Kidney tubule cell (primary cell): ENCODE data around the gene OR9G1.
"Not testable (repeated sequence)": the region's sequence is repeated elsewhere in the genome, so short reads cannot be mapped to it uniquely, and the experiment has no call there.

ENCODE experiments used
- DNase-seq: peaks from one replicate; pipeline ENCODE4 v3.0.0-alpha.2; 2018; ENCODE audit warnings: low spot score

OR9G1 gene, protein sequence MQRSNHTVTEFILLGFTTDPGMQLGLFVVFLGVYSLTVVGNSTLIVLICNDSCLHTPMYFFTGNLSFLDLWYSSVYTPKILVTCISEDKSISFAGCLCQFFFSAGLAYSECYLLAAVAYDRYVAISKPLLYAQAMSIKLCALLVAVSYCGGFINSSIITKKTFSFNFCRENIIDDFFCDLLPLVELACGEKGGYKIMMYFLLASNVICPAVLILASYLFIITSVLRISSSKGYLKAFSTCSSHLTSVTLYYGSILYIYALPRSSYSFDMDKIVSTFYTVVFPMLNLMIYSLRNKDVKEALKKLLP

DNA sequence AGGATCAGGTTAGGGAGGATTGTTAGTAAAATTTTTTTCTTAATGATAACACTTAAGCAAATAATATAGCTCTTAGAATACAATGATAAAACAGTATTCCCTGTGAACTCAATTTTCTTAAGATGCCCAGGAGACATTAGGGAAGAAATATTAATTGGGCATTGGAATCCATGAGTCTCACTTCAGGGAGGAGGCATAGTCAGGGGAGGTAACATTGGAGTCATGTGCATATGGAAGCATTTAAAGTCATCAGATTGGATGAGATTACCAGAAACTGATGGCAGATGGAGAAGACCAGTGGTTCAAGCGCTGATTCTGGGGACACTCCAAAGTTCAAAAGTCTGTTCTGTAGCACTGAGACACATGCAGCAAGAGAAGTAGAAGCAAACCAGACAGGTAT is at the start of gene OR9G1:
OR9G1 (plus strand) TSS at position 301 of the 400 bp plus-strand sequence. CDS start 1,293 bp downstream, outside the sequence.
- no peak for DNase-seq

DNA sequence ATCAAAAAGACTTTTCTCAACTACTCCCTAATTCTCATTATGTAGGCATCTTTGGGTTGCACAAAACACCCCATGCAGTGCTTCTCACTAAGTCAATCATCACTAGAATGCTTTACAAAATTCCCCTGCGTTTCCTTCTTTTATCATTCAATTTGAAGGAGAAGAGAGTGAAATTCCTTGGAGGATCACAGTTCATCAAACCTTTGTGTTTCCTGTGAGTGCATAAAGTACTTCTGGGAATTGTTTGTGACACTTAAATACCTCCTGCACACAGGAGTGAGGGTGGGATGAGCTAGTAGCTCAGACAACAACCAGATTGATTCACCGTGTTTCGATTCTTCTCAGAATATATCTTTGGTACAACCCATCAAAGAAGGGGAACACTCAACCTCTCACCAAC is 39.1 kb upstream of the OR9G1 start:
- DNase-seq, result no peak

DNA sequence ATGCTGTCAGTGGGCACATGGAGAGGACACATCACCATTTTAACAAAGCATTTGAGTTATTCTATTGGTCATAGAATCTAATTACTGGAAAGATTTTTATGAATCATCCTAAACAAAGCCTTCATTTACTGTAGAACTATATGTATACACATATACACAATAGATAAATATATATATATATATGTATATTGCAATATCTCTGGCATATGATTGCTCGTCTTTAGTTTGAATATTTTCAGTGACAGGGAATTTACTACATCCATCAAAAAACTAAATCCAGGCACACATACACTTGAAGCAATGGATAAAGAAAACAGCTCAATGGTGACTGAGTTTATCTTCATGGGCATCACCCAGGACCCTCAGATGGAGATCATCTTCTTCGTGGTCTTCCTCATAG is 35.5 kb upstream of the OR9G1 start, which contains the start of gene OR5AR1:
OR5AR1 (plus strand) TSS at position 301 of the 400 bp plus-strand sequence; CDS start at position 301, 0 bp downstream.
- no peak for DNase-seq

DNA sequence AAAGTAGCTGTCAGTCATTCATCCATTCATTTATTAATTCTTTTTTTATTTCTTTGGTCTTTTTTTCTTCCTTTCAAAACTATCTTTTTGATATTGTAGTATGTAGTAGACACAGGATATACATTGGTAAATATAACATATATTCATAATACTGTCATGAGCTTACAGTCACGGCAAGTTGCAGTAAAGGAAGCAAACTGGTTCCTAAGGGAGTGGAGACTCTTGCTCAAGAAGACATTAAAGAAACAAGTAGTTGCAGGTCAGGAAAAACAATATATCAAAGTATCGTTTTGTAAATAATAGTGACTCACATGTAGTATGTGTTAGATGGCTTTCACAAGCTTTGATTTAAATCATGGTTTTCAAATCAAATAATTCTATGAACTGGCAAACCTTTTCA is 27.9 kb upstream of the OR9G1 start:
- DNase-seq, result no peak

DNA sequence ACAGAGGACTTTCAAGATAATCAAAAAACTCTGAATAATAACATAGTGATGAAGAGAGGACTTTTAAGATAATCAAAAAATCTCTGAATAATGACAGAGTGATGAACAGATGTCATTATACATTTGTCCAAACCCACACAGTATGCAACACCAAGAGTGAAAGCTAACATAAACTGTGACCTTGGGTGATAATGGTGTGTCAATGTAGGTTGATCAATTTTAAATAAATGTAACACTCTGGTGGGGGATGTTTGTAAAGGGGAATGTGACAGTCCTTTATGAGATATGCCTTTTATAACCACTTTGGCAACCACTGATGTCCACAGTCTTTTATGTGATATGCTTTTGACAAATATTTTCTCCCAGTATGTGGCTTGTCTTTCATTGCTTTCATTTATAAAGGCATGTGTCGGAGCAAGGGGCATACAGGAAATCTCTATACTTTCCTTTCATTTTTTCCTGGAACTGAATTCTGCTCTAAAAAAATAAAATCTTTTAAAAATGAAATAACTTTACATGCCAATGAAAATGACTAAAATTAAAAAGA is 10.3 kb upstream of the OR9G1 start:
- no peak for DNase-seq

- DNase-seq, result not testable (repeated sequence)
Observed at GRCh38 chr11:56691179-56691578, 7.7 kb upstream of the OR9G1 start.

- DNase-seq, result no peak
Observed at GRCh38 chr11:56693428-56693827, 5.5 kb upstream of the OR9G1 start.

DNA sequence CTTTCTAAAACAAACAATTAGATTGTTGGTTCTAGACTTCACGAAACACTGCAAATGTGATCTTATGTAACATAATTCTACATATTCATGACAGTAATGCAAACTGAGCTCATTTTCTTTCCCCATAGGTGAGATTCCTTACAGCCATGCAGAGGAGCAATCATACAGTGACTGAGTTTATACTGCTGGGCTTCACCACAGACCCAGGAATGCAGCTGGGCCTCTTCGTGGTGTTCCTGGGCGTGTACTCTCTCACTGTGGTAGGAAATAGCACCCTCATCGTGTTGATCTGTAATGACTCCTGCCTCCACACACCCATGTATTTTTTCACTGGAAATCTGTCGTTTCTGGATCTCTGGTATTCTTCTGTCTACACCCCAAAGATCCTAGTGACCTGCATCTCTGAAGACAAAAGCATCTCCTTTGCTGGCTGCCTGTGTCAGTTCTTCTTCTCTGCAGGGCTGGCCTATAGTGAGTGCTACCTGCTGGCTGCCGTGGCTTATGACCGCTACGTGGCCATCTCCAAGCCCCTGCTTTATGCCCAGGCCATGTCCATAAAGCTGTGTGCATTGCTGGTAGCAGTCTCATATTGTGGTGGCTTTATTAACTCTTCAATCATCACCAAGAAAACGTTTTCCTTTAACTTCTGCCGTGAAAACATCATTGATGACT is 1.5 kb downstream of the OR9G1 start:
- DNase-seq, result peak; percentile 67

GRCh38 chr11:56700914-56701485 is 2.1 kb downstream of the OR9G1 start:
- no peak for DNase-seq

DNA sequence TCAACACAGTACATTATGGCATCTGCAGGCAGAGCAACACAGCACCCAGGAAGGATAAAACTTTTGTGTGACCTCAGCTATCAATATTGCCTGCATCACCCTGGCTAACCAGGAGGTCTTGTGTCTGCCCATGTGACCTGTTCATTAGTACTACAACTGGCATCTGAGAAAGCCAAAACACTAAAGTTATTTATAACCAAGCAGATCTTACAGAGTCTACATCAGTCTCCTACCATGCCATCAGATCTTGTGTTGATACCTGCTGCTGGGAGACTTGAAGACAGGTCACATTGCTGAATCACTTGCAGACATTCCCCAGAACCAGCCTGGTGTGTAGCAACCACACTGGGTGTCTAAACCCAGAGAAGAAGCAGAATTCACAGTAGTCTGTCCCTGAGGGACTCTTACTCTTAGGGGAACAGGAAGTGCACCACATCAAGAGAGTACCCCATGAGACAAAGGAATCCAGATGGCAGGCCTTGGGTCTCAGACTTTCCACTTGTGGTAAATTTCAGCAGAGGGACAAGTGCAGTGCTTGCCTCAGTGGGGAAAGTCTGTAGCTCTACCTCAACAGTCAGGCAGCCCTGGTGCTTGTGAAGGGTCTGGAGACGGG is 7.0 kb downstream of the OR9G1 start:
- peak; percentile 85 for DNase-seq

GRCh38 chr11:56706486-56706885 is 7.6 kb downstream of the OR9G1 start:
- DNase-seq, result peak; percentile 67

- no peak for DNase-seq
Observed at GRCh38 chr11:56714206-56714605, 15.3 kb downstream of the OR9G1 start.

DNA sequence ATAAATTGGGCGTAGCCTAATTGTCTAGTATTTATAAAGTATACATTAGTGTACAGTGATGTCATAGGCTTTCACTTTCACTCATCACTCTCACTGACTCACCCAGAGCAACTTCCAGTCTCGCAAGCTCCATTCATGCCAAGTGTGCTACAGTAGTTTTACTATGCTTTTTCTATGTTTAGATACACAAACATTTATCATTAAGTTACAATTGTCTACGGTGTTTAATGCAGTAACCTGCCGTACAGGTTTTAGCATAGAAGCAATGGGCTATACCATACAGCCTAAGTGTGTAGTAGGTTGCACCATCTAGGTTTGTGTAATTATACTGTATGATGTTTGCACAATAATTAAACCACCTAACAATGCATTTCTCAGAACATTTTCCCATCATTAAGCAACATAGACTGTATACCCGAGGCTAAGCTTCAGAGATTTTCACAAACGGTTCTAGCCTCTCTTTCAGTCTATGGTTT is 17.5 kb downstream of the OR9G1 start:
- DNase-seq, result peak; percentile 17

GRCh38 chr11:56720513-56720912 is 21.6 kb downstream of the OR9G1 start:
- no peak for DNase-seq

GRCh38 chr11:56740107-56740506 is 41.2 kb downstream of the OR9G1 start:
- DNase-seq, result no peak

- DNase-seq, result no peak
Observed at GRCh38 chr11:56740886-56741285, 42.0 kb downstream of the OR9G1 start.

DNA sequence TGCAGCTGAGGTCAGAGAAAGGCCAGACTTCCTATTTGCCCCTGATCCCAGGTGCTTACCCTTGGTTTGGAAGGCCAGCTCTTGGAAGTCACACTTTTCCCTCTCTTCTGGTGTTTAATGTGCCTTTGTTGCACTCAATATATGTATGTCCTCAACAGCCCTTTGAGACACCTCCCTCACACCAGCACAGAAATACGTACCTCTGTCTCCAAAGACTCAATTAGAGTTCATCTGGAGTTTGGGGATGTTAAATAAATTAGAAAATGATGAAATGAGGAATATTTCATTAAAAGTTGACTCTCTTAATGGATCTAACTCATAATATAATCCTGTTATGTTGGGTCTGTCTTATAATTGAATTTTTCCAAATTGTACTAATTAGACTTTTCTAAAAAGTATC is 49.7 kb downstream of the OR9G1 start, which contains the start of gene OR9G4:
OR9G4 (minus strand) TSS at position 101 of the 400 bp plus-strand sequence. CDS start 4,931 bp downstream, outside the sequence.
- DNase-seq, result no peak

DNA sequence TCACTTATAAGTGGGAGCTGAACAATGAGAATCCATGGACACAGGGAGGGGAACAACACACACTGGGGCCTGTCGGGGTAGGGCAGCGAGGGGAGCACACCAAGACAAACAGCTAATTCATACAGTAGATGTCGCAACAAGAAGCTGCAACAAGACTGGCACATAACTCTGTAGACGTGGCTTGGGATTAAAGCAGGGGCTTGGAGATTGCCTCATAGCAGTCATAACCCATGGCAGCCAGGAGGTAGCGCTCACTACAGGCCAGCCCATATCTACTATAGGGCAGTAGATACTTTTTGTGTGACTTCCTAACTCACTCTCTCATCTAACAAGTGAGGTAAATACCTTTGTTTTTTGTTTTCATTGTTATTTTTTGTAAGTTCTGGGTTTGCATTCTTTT is 51.3 kb downstream of the OR9G1 start:
- DNase-seq, result no peak

DNA sequence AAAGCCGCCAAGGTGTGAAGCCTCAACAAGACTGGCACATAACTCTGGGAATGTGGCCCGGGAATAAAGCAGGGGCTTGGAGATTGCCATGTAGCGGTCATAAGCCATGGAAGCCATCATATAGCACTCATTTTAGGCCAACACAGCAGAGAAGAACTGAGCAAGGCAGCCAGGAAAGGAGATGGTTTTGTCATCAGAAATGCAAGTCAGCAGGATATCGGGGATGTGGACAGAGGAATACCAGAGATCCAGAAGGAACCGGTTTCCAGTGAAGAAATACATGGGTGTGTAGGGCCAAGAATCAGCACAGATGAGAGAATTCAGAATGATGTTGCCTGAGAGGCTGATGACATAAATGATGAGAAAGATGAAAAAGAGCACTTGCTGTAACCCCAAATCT is 52.6 kb downstream of the OR9G1 start:
- no peak for DNase-seq
